Measurements from ENCODE around the gene PSTPIP2. TPM values are rescaled to one million over a fixed set of nuclear protein-coding genes. Genes with fewer than 3 reads are reported as not detected.

PSTPIP2 gene
- total RNA-seq, 1 experiment from 2014 or later, result 3.3 TPM

DNA sequence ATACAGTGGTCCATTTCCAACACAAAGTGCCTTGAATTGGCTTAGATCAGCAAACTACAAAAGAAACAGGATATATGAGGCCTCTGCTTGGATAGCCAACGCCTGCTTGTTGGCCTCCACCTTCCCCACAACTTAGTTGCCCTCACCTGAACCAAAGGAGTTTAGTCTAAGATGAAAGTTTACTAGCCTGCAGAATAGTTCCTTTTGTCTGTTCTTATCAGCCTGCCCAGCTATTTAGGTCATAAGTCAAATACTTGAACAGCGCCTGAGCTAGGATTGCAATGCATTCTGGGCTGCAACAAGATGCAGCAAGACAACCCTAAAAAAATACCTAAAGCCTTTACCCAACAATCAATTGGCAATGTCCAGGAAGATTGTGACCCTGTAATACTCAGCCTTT, 91.8 kb downstream of the PSTPIP2 start:
- Mint-ChIP-seq H3K27me3 (ENCODE audit: low read depth) (no peaks in the 10 kb centered on the region; the same call in 1 of the 2 replicates), H3K9me3 (no peaks in the 10 kb centered on the region), H3K27ac (no peak overlapping the region), H3K4me1 (peaks cover 15 to 19% of the 10 kb centered on the region in 2 experiments), H3K36me3 (ENCODE audit: insufficient read depth in 1 of 3, low read depth in 3 of 3) (no peaks in the 10 kb centered on the region), H3K4me3 (no peak overlapping the region)
- Histone ChIP-seq H3K9me3 (ENCODE audit: control insufficient read depth, low read depth, low read length) (no peaks in the 10 kb centered on the region), H3K14ac (ENCODE audit: insufficient read depth, low read length) (no peak overlapping the region), H3K79me1 (ENCODE audit: insufficient read depth, low read depth, low read length, poor library complexity, severe bottlenecking) (no peaks in the 10 kb centered on the region), H2BK12ac (ENCODE audit: insufficient read length, low read depth, low read length) (no peak overlapping the region), H3K9ac (ENCODE audit: extremely low read depth, insufficient read length, low read length) (no peak overlapping the region), H2BK120ac (ENCODE audit: low read depth, low read length, poor library complexity, severe bottlenecking) (no peak overlapping the region), H3K56ac (ENCODE audit: insufficient read length, low read depth, low read length) (no peak overlapping the region), H2BK20ac (ENCODE audit: low read depth, low read length, poor library complexity, severe bottlenecking) (no peak overlapping the region), H2BK15ac (ENCODE audit: low read depth, low read length) (no peak overlapping the region), H3K23me2 (ENCODE audit: insufficient read length, low read depth, low read length, poor library complexity, severe bottlenecking) (no peaks in the 10 kb centered on the region), H3K23ac (ENCODE audit: insufficient read length, low read depth, low read length) (no peak overlapping the region), H4K5ac (ENCODE audit: insufficient read length, low read depth, low read length) (no peak overlapping the region), H3K27me3 (ENCODE audit: insufficient read depth, low read length) (no peaks in the 10 kb centered on the region), H3K18ac (ENCODE audit: insufficient read length, low read depth, low read length) (no peak overlapping the region), H4K20me1 (ENCODE audit: control insufficient read depth, insufficient read depth, insufficient read length) (no peaks in the 10 kb centered on the region), H4K91ac (ENCODE audit: insufficient read length, low read depth, low read length) (no peak overlapping the region), H3K4ac (ENCODE audit: low read depth, low read length) (no peak overlapping the region), H2BK5ac (ENCODE audit: insufficient read length, low read length) (no peak overlapping the region), H3K4me2 (ENCODE audit: insufficient read depth, insufficient read length, low read length) (no peak overlapping the region), H2AK5ac (ENCODE audit: insufficient read length, low read length) (no peak overlapping the region), H3K4me1 (ENCODE audit: insufficient read depth, low read length) (peaks cover 10% of the 10 kb centered on the region), H3K79me2 (ENCODE audit: insufficient read depth, low read length) (no peaks in the 10 kb centered on the region), H4K8ac (replicated peaks; ENCODE audit: insufficient read length, low read depth, low read length) (no peak overlapping the region), H2AFZ (ENCODE audit: low read length) (no peak overlapping the region), H3T11ph (ENCODE audit: low read length) (no peak overlapping the region), H3K27ac (ENCODE audit: insufficient read length, low read depth, low read length) (no peak overlapping the region)
- WGBS (ENCODE audit: extremely low coverage, insufficient read length, low lambda C conversion rate), result no CpG with 5 or more reads among the region's 2 CpGs
- TF ChIP-seq, protein P1, sequence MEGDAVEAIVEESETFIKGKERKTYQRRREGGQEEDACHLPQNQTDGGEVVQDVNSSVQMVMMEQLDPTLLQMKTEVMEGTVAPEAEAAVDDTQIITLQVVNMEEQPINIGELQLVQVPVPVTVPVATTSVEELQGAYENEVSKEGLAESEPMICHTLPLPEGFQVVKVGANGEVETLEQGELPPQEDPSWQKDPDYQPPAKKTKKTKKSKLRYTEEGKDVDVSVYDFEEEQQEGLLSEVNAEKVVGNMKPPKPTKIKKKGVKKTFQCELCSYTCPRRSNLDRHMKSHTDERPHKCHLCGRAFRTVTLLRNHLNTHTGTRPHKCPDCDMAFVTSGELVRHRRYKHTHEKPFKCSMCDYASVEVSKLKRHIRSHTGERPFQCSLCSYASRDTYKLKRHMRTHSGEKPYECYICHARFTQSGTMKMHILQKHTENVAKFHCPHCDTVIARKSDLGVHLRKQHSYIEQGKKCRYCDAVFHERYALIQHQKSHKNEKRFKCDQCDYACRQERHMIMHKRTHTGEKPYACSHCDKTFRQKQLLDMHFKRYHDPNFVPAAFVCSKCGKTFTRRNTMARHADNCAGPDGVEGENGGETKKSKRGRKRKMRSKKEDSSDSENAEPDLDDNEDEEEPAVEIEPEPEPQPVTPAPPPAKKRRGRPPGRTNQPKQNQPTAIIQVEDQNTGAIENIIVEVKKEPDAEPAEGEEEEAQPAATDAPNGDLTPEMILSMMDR (conservative IDR thresholded peaks at IDR 0.05), result no peak
- DNase-seq, result no peak
